SK-N-SH (cell line): Measurements from ENCODE around the gene MAP1B. TPM values are rescaled to one million over a fixed set of nuclear protein-coding genes. Genes with fewer than 3 reads are reported as not detected.

Experiments used
- CTCF ChIA-PET: fragments of 300-600, 350-600 bp; formaldehyde crosslinking; extraction: SDS; loops from one replicate; lab custom pipeline; 2021; lab: Yijun Ruan, JAX
- POLR2A ChIA-PET: fragments of 350-600 bp; sonication (Branson Sonifier 250); formaldehyde crosslinking; extraction: SDS; loops from one replicate; lab custom pipeline; 2020; ENCODE audit warnings: antibody characterized with exemption, inconsistent platforms; lab: Yijun Ruan, JAX
- DNase-seq: peaks from one replicate; pipeline ENCODE4 v3.0.0; 2012
- H2AFZ ChIP-seq: fragments of 200-600 bp; sonication (generic); 2 replicates; pipeline ENCODE4 v1.8.1; 2016; ENCODE audit warnings: antibody characterized with exemption, mild to moderate bottlenecking, low read depth
- H3F3A ChIP-seq: fragments of 200-600 bp; sonication (generic); replicated peaks from 2 replicates; pipeline ENCODE3; 2016; ENCODE audit warnings: antibody characterized with exemption, mild to moderate bottlenecking; ENCODE audit not compliant: insufficient read depth
- H3K27ac ChIP-seq, 2 experiments: fragments of 200-500 bp in 1 of 2; fragments of 200-600 bp in 1 of 2; sonication (Bioruptor generic) in 1 of 2; sonication (generic), shearing (Covaris generic) in 1 of 2; 2 replicates each; pipeline versions ENCODE4 v1.5.1 to v1.6.1; 2014 to 2016; ENCODE audit warnings: low read depth in 2 of 2, inconsistent platforms in 1 of 2, low read length in 1 of 2, mild to moderate bottlenecking in 1 of 2, mixed read lengths in 1 of 2
- H3K27me3 ChIP-seq: fragments of 200-600 bp; sonication (generic), shearing (Covaris generic); 2 replicates; pipeline ENCODE4 v1.6.1; 2016; ENCODE audit warnings: mixed run types; ENCODE audit not compliant: insufficient read depth
- H3K36me3 ChIP-seq, 2 experiments: fragments of 200-500 bp in 1 of 2; fragments of 200-600 bp in 1 of 2; sonication (Bioruptor generic) in 1 of 2; sonication (generic) in 1 of 2; replicated peaks in 1 of 2; 2 replicates each; pipeline versions ENCODE3 to v1.5.1; 2014 to 2016; ENCODE audit warnings: low read length in 1 of 2, mild to moderate bottlenecking in 1 of 2; ENCODE audit not compliant: insufficient read depth in 2 of 2, control insufficient read depth in 1 of 2
- H3K4me1 ChIP-seq, 2 experiments: fragments of 200-500 bp in 1 of 2; fragments of 200-600 bp in 1 of 2; sonication (Bioruptor generic) in 1 of 2; sonication (generic), shearing (Covaris generic) in 1 of 2; 2 replicates each; pipeline versions ENCODE4 v1.5.1 to v1.6.1; 2014 to 2016; ENCODE audit warnings: low read depth in 1 of 2, low read length in 1 of 2, mixed run types in 1 of 2; ENCODE audit not compliant: insufficient read depth in 2 of 2, control insufficient read depth in 1 of 2
- H3K4me2 ChIP-seq: fragments of 200-600 bp; sonication (generic), shearing (Covaris generic); 2 replicates; pipeline ENCODE4 v1.6.1; 2017; ENCODE audit warnings: mixed run types
- H3K4me3 ChIP-seq, 2 experiments: fragments of 200-500 bp in 1 of 2; fragments of 200-600 bp in 1 of 2; sonication (Bioruptor generic) in 1 of 2; sonication (generic), shearing (Covaris generic) in 1 of 2; 2 replicates each; pipeline versions ENCODE4 v1.5.1 to v1.8.1; 2014 to 2016; ENCODE audit warnings: low read depth in 2 of 2, inconsistent platforms in 1 of 2, low read length in 1 of 2, mild to moderate bottlenecking in 1 of 2, mixed read lengths in 1 of 2, moderate library complexity in 1 of 2
- H3K79me2 ChIP-seq: fragments of 200-600 bp; sonication (generic); 2 replicates; pipeline ENCODE4 v1.8.1; 2017; ENCODE audit warnings: mild to moderate bottlenecking; ENCODE audit not compliant: insufficient read depth
- H3K9ac ChIP-seq: fragments of 200-600 bp; sonication (generic); 2 replicates; pipeline ENCODE4 v1.6.1; 2017; ENCODE audit warnings: mixed run types
- H3K9me2 ChIP-seq: fragments of 200-600 bp; sonication (generic); 2 replicates; pipeline ENCODE4 v1.6.1; 2017; ENCODE audit warnings: mixed run types
- H3K9me3 ChIP-seq: fragments of 200-600 bp; sonication (generic); 2 replicates; pipeline ENCODE4 v1.6.1; 2017; ENCODE audit warnings: mixed run types, mild to moderate bottlenecking, moderate library complexity
- H4K20me1 ChIP-seq: fragments of 200-600 bp; sonication (generic); 2 replicates; pipeline ENCODE4 v1.6.1; 2017; ENCODE audit warnings: mild to moderate bottlenecking, mixed run types; ENCODE audit not compliant: insufficient read depth
- ELF1 ChIP-seq: IDR thresholded peaks from 2 replicates; pipeline ENCODE4 v1.4.0; 2012
- EP300 ChIP-seq, 2 experiments: IDR thresholded peaks; 2 replicates each; pipeline versions ENCODE4 v1.4.0 to v1.6.1; 2012; ENCODE audit warnings: borderline replicate concordance in 1 of 2, low read depth in 1 of 2, low read length in 1 of 2
- FOSL2 ChIP-seq: IDR thresholded peaks from 2 replicates; pipeline ENCODE4 v1.4.0; 2012; ENCODE audit warnings: low read depth, mild to moderate bottlenecking, moderate library complexity, borderline replicate concordance
- FOXJ3 ChIP-seq: sonication (generic); formaldehyde crosslinking; IDR thresholded peaks from 2 replicates; pipeline ENCODE4 v1.5.1; 2020; ENCODE audit warnings: mild to moderate bottlenecking, missing genetic modification reagents
- GATA2 ChIP-seq: sonication (generic); formaldehyde crosslinking; IDR thresholded peaks from 2 replicates; pipeline ENCODE4 v1.5.0; 2020; ENCODE audit warnings: mild to moderate bottlenecking, missing genetic modification reagents
- IRF3 ChIP-seq: fragments of 150-350 bp; IDR thresholded peaks from 2 replicates; pipeline ENCODE4 v1.6.1; 2016; ENCODE audit warnings: mild to moderate bottlenecking, low read depth, low read length
- JUND ChIP-seq: IDR thresholded peaks from 2 replicates; pipeline ENCODE4 v1.4.0; 2012
- MXI1 ChIP-seq: IDR thresholded peaks from 2 replicates; pipeline ENCODE4 v1.6.1; 2012; ENCODE audit warnings: mild to moderate bottlenecking, low read depth, low read length, improper control_type of control experiment
- NRF1 ChIP-seq: IDR thresholded peaks from 2 replicates; pipeline ENCODE4 v1.6.1; 2012; ENCODE audit warnings: low read depth, mild to moderate bottlenecking, low read length
- PBX3 ChIP-seq: IDR thresholded peaks from 2 replicates; pipeline ENCODE4; 2012
- RAD21 ChIP-seq: IDR thresholded peaks from 2 replicates; pipeline ENCODE4 v1.6.1; 2012; ENCODE audit warnings: mild to moderate bottlenecking, low read length
- RCOR1 ChIP-seq: fragments of 150-350 bp; IDR thresholded peaks from 2 replicates; pipeline ENCODE4 v1.6.1; 2017; ENCODE audit warnings: antibody characterized with exemption, low read length
- RXRA ChIP-seq: IDR thresholded peaks from 2 replicates; pipeline ENCODE4 v1.4.0; 2012; ENCODE audit warnings: low read depth, mild to moderate bottlenecking, borderline replicate concordance
- TAF1 ChIP-seq: IDR thresholded peaks from 2 replicates; pipeline ENCODE4 v1.6.1; 2012; ENCODE audit warnings: low read depth, mild to moderate bottlenecking, low read length, moderate library complexity, borderline replicate concordance
- TEAD4 ChIP-seq: IDR thresholded peaks from 2 replicates; pipeline ENCODE4 v1.4.0; 2012; ENCODE audit warnings: mild to moderate bottlenecking, borderline replicate concordance; ENCODE audit not compliant: insufficient read depth
- USF2 ChIP-seq: fragments of 150-350 bp; IDR thresholded peaks from 2 replicates; pipeline ENCODE4 v1.6.1; 2017; ENCODE audit warnings: antibody characterized with exemption, low read length, low read depth, borderline replicate concordance
- YY1 ChIP-seq: IDR thresholded peaks from 2 replicates; pipeline ENCODE4 v1.4.0; 2012; ENCODE audit warnings: low read depth, mild to moderate bottlenecking
- WGBS: methylation state at CpG from one replicate; pipeline ENCODE4 v1.1.6; 2017; ENCODE audit warnings: low lambda C conversion rate; 5-methylcytosine and 5-hydroxymethylcytosine counted together
- polyA plus RNA-seq, 3 experiments: library from polyadenylated mRNA; depleted of rRNA; stranded (reverse); fragments of >200 nt; gene quantifications; 2 replicates each; pipeline ENCODE4 v1.2.3, GENCODE V29; 2012

Gene MAP1B
- polyA plus RNA-seq, 1 of the 3 experiments (the other 2 are of a cell fraction), result 47.5 TPM

- TF ChIP-seq IRF3 (no peak), TEAD4 (peak; percentile 98), NRF1 (no peak), TAF1 (peak; percentile 33; the same call in 1 of the 2 replicates), PBX3 (peak; percentile 98)
Observed at GRCh38 chr5:72138943-72139521, 31.8 kb downstream of the MAP1B start (continued).

GRCh38 chr5:72140711-72141110 lies 33.4 kb downstream of the MAP1B start:
- CTCF ChIA-PET, result interaction anchor here (0.6 to 1.0 kb wide), 2 partner anchors 14 to 104 kb away, joined by 3 read pairs; no protein-coding TSS in a partner anchor

GRCh38 chr5:72141440-72142355 lies 34.4 kb downstream of the MAP1B start:
- Histone ChIP-seq H3K4me3 (no peak overlapping the region), H2AFZ (no peak overlapping the region), H3K79me2 (peaks cover 96% of the 10 kb centered on the region), H3K27ac (peak overlapping the region; percentile 82 to 94), H3K9me2 (no peaks in the 10 kb centered on the region), H3K27me3 (no peaks in the 10 kb centered on the region), H3K4me1 (peaks cover 49 to 79% of the 10 kb centered on the region in 2 experiments), H3K9ac (peak overlapping the region; percentile 54; the same call in 1 of the 2 replicates), H4K20me1 (peaks cover 55% of the 10 kb centered on the region), H3F3A (peaks cover 75% of the 10 kb centered on the region), H3K9me3 (no peaks in the 10 kb centered on the region), H3K4me2 (peak overlapping the region; percentile 69), H3K36me3 (peaks cover 52 to 68% of the 10 kb centered on the region in 2 experiments)
- DNase-seq, result no peak
- ChIA-PET CTCF (interaction anchor here (0.6 to 1.8 kb wide), 3 partner anchors 13 to 167 kb away, joined by 3 to 5 read pairs (median 3); no protein-coding TSS in a partner anchor), POLR2A (no interaction called here)
- WGBS, result 40% methylated on average over 8 of the region's 8 CpGs
- peak; percentile 96 for TF ChIP-seq RXRA
- peak; percentile 80 for TF ChIP-seq PBX3
- no peak for TF ChIP-seq USF2
- TF ChIP-seq NRF1, result no peak
- peak; percentile 76 for TF ChIP-seq FOSL2
- TF ChIP-seq EP300 (IDR thresholded peaks at IDR 0.05; ENCODE audit: borderline replicate concordance in 1 of 2, low read depth in 1 of 2, low read length in 1 of 2), result peak in 1 of 2 experiments; percentile 59; a peak in 1 of 4 replicates
- TF ChIP-seq JUND, result peak; percentile 74; the same call in 1 of the 2 replicates
- no peak for TF ChIP-seq RCOR1
- TF ChIP-seq RAD21, result no peak
- TF ChIP-seq MXI1, result peak; percentile 53; the same call in 1 of the 2 replicates
- no peak for TF ChIP-seq FOXJ3 (CRISPR knock-in tag)
- TF ChIP-seq ELF1, result no peak
- TF ChIP-seq GATA2 (CRISPR knock-in tag), result no peak; the same call in 1 of the 2 replicates

More at GRCh38 chr5:72140711-72141110, 33.4 kb downstream of the MAP1B start:
- Histone ChIP-seq H4K20me1 (peaks cover 45% of the 10 kb centered on the region), H3K79me2 (peaks cover 96% of the 10 kb centered on the region), H2AFZ (no peak overlapping the region), H3K36me3 (peaks cover 51 to 68% of the 10 kb centered on the region in 2 experiments), H3K9me2 (no peaks in the 10 kb centered on the region), H3K9ac (peak overlapping the region; percentile 40; the same call in 1 of the 2 replicates), H3K4me1 (peaks cover 48 to 86% of the 10 kb centered on the region in 2 experiments), H3K4me3 (no peak overlapping the region), H3K9me3 (no peaks in the 10 kb centered on the region), H3K27me3 (no peaks in the 10 kb centered on the region), H3K4me2 (peak overlapping the region; percentile 69), H3K27ac (peak overlapping the region; percentile 82 to 94), H3F3A (peaks cover 81% of the 10 kb centered on the region)
- TF ChIP-seq YY1 (peak; percentile 43; the same call in 1 of the 2 replicates), NRF1 (no peak), FOSL2 (peak; percentile 44; the same call in 1 of the 2 replicates)
- POLR2A ChIA-PET, result no interaction called here
- DNase-seq, result no peak
- WGBS, result 88% methylated on average over 7 of the region's 7 CpGs
